GM21447 (cell line): ENCODE results near the gene SPNS3.
A peak's percentile ranks its signal among the peaks of the same experiment; 100 is the strongest.

Source experiments
- ATAC-seq: cut with Tn5 transposase; IDR thresholded peaks from one replicate; pipeline ENCODE4 v1.9.1; 2021; ENCODE audit not compliant: unreplicated experiment

SPNS3 gene, protein sequence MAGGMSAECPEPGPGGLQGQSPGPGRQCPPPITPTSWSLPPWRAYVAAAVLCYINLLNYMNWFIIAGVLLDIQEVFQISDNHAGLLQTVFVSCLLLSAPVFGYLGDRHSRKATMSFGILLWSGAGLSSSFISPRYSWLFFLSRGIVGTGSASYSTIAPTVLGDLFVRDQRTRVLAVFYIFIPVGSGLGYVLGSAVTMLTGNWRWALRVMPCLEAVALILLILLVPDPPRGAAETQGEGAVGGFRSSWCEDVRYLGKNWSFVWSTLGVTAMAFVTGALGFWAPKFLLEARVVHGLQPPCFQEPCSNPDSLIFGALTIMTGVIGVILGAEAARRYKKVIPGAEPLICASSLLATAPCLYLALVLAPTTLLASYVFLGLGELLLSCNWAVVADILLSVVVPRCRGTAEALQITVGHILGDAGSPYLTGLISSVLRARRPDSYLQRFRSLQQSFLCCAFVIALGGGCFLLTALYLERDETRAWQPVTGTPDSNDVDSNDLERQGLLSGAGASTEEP

DNA sequence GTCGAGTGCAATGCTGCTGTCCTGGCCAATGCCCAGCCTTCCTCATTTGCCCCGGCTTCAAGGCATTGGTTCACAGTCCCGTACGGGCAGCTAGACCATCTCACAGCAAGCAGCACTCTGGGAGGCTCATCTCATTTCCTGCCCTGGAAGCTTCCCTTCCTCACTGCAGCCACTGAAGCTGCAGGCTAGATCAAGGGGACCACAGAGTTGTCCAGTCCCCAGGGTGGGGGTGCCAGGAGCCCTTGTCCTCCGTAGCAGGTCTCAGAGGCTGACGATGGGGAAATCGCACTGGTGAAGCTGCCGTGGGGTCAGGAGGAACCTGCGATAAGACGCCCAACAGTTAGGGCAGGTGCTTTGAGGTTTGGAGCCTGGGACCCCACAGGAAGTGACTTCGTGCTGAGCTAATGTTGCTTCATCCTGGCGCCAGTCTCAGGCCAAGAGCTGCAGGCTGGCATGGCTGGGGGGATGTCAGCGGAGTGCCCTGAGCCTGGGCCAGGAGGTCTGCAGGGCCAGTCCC is at the start of gene SPNS3:
Gene SPNS3 (plus strand): TSS at position 426 of the 517 bp plus-strand sequence. CDS start 28 bp downstream, at position 454.
- ATAC-seq = no peak

DNA sequence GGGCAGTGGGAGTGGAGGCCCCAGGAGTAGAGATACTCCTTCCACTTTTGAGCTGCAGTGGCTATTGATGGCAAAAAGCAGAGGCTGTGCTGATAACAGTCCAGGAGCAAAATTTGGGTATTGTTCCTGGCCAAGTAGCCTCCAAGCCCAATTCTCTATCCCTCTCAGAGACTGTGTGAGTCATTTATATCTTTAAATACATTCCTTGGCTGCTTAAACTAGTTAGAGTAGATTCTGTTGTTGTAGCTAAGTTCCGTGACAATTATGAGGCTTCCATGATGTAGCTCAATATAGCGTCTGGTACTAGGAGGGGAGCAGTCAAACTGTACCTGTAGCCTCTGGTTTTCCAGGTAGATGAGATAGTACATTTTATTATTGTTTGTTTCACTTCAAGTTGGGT is 47.3 kb upstream of the SPNS3 start:
- no peak for ATAC-seq

DNA sequence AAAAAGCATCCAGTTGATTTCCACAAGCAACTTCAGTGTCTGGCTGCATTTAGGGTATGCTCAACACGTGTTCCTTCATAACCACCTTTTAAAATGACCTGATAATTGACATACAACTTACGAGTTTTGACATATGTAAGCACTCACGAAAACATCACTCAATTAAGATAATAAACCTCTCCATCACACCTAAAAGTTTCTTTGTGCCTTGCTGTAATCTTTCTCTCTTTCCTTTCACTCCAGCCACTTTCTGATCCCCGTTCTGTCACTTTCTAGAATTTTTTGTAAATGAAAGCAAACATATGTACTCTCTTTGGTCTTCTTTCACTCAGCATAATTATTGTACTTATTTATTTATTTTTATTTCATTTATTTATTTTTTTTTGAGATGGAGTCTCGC is 46.6 kb upstream of the SPNS3 start:
- no peak for ATAC-seq

DNA sequence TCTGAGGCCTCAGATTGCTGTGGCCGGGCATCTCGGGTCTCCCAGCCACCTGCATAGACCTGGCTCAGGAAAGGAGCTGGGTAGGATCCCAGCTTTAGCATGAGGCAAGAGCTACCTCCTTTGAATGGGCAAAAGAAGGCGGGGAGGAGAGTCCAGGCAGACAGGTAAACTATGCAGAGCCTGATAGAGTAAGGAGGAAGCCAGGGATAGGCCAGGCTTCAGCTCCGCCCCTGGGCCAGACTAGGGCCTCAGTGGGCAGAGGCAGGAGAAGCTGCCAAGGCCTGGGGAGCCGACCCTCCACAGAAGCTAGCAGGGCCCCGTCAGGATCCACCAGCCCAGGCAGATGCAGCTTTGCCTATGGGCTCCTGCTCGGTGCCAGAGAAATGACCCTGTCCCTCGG is 44.7 kb upstream of the SPNS3 start:
- ATAC-seq = no peak

DNA sequence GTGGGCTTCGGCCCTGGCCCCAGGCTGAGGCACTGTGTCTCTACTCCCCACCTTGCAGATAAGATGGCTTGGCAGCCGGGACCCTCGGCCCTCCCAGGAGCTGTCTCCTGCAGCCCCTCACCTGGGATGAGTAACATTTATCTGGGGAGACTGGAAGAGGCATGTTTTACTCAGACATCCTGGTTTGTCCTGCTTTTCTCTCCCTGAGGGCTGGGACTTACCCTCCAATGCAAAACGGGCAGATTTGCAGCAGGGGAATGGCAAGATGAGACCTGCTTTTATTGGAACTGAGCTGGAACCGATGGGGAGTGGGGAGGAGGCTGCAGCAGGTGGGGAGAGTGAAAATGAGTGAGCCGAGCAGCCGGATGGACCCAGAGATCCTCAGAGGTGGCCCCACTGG is 39.9 kb upstream of the SPNS3 start:
- no peak for ATAC-seq

DNA sequence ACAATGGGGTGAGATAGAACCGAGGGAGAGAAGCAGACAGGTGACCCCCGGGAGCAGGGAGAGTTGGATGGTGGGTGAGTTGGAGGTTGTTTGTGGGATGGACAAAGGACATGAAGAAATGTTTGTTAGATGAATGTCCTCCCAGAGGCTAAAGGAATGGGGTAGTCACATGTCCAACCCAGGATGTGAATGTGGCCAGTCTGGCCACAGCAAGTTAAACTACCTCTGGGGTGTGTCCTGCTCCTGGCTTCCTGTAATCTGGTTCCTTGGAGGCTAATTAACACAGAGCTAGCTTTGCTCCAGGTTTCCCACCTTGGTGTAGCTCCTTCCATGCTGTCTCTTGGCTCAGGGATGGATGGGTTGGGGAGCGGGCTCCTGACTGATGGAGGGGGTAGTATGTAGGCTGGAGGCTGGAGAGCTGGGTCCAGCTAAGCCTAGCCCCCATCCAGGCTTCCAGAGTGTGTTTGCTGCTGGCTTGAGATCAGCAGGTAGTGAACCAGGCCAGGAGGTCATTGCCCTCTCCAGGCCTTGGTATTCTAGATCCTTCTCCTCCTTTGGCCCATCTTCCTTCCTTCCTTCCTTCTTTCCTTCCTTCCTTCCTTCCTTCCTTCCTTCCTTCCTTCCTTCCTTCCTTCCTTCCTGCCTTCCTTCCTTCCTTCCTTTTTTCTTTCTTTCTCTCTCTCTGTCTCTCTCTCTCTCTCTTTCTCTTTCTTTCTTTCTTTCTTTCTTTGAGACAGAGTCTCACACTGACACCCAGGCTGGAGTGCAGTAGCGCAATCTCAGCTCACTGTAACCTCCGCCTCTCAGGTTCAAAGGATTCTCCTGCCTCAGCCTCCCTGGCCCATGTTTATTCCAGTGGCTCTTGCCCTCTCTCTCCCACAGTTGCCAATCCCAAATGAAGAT is 39.3 kb upstream of the SPNS3 start:
- no peak for ATAC-seq

DNA sequence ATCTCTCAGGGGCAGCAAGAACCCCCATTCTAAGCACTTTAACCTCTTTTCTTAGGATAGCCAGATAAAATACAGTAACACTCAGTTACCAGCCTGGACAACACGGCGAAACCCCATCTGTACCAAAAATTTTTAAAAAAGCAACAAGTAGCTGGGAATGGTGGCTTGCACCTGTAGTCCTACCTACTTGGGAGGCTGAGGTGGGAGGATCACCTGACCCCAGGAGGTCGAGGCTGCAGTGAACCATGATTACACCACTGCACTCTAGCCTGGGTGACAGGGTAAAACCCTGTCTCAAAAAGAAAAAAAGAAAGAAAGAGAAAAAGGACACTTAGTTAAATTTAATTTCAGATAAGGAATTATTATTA is 38.6 kb upstream of the SPNS3 start:
- ATAC-seq = no peak

DNA sequence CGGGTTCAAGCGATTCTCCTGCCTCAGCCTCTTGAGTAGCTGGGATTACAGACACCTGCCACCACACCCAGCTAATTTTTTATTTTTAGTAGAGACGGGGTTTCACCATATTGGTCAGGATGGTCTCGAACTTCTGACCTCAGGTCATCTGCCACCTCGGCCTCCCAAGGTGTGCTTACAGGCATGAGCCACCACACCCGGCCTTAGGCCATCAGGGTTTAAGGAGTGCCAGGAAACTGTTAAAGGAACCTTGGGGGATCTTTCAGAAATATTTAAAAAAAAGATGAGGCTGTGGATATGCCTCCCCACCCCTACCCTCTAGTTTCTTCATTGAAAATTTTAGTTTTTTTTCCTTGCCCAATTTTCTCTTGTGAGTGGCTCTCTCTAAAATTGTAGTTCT is 35.9 kb upstream of the SPNS3 start:
- no peak for ATAC-seq

DNA sequence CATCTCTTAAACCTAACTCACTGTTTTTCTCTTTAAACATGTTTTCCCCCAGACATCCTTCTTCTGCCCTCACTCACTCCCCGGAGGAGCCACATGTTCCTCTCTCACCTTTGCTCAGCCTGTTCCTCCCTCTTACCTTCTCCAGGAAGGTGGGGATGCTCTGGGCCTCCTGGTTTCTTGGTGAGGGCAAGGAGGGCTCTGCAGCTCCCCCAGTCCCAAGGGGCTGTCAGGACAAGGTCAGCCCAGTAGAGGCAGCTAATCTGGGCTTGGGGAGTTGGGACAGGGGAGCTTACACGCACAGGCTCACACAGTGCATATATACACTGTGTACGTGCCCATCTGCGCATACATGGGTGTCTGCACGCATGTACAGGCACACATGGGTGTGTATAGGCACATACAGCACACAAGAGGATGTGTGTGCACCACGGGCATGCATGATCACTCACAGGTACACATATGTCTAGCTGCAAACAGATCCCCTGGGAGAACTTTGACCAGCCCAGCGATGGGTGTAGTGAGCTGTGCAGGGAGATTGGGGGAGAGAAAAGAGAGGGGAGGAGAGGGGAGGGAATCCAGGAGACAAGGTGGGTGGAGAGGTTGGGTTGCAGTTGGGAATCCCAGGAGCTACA is 28.6 kb upstream of the SPNS3 start:
- ATAC-seq = no peak

DNA sequence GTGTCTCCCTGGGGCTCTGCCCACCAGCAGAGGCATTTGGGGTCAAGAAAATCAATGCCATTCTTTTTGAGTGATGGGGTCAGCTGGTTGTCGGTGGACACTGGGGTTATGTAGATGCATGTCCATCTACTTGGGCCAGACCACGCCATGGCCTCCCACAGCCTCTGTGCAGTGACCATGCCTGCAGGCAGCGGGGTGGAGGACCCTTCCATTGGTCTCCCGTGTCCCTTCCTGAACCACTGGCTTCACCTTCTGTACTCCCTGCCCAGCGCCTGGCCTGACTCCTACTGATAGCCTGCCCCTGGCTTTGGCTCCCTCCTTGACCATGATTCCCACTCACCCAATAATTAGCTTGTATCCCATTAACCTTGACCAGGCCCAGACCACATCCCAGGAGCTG is 28.0 kb upstream of the SPNS3 start:
- ATAC-seq = no peak

DNA sequence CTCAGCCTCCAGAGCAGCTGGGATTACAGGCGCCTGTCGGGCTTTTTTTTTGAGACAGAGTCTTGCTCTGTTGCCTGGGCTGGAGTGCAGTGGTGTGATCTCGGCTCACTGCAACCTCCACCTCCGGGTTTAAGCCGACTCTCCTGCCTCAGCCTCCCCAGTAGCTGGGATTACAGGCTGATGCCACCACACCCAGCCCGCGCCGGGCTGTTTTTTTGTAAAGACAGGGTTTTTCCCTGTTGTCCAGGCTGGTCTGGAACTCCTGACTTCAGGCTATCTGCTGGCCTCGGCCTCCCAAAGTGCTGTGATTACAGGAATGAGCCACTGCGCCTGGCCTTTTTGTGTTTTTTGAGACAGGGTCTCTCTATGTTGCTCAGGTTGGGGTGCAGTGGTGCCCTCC is 27.4 kb upstream of the SPNS3 start:
- ATAC-seq = no peak

DNA sequence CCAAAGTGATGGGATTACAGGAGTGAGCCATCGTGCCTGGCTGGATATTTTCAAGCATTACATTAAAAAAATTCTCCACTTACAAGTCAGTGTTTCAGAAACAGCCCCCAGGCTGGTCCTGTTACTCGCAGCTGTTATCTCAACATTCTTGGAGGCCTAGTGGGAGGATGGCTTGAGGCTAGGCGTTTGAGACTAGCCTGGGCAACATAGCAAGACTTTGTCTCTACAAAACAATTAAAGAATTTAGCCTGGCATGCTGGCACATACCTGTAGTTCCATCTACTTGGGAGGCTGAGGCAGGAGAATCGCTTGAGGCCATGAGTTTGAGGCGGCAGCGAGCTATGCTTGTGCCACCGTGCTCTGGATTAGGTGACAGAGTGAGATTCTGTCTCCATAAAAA is 26.5 kb upstream of the SPNS3 start:
- ATAC-seq = no peak

DNA sequence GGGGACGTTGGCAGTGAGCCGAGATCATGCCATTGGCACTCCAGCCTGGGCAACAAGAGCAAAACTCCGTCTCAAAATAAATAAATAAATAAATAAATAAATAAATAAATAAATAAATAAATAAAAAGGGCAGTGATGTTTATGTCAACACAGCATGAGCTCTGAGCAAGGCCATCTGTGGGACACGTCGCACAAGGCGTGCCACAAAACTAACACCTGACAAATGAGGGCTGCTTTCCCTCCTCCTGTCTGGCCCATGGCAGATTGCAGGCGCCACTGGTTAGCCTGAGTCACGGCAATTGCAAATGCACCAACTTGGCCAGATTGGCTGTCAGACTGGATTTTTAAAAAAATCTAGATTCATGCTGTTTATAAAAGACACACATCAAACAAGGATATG is 25.9 kb upstream of the SPNS3 start:
- no peak for ATAC-seq

DNA sequence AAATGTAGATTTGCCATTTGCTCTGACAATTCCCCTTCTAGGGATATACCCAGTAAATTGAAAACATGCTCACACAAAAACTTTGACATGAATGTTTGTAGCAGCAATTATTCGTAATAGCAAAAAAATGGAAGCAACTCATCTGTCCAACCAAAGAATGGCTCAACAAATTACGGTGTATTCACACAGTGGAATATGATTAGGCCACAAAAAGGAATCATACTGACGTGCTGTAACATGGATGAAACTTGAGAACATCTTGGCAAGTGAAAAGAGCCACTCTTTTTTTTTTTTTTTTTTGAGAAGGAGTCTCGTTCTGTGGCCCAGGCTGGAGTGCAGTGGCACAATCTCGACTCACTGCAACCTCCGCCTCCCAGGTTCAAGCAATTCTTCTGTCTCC is 24.1 kb upstream of the SPNS3 start:
- ATAC-seq = no peak

DNA sequence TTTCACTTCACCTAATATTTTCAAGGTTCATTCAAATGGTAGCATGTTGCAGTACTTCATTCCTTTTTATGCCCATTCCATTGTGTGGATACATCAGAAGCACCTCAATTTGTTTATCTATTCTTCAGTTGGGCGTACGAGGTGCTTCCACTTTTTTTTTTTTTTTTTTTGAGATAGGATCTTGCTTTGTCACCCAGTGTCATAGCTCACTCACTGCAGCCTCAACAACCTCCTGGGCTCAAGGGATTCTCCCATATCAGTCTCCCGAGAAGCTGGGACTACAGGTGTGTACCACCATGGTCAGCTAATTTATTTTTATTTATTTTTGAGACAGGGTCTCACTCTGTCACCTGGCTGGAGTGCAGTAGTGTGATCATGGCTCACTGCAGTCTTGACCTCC is 22.5 kb upstream of the SPNS3 start:
- ATAC-seq = no peak

DNA sequence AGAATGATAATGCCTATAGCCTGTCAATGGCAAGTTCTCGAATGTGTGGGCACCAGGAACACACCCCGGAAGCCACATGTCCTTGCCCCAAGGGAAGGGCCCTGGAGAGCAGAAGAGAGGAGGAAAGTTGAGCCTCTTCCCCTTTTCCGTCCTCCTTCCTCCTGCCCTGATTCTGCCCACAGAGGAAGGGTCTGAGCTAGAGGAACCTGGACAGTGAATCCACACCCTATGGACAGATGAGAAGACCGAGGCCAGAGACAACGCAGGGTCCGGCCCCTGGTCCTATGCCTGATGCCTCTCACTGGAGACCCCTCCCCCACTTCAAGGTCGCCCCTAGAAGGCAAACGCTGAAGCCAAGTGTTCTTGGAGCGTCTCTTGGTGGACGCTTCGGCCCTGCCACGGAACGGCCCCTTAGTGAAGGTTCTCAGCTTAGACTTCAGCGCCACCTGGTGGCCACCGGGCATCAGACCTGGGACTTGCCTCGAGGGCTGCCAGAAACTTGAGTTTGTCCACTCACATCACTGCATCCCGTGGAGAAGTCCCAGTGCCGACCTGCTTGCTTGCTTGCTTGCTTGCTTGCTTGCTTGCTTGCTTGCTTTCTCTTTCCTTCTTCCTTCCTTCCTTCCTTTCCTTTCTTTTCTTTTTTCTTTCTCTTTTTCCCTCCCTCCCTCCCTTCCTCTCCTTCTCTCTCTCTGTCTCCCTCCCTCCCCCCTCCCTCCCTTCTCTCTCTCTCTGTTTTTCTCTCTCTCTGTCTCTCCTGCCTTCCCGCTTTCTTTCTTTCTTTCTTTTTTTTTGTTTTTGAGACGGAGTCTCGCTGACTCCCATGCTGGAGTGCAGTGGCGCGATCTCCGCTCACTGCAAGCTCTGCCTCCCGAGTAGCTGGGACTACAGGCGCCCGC is 20.6 kb upstream of the SPNS3 start:
- ATAC-seq = peak; percentile 73

DNA sequence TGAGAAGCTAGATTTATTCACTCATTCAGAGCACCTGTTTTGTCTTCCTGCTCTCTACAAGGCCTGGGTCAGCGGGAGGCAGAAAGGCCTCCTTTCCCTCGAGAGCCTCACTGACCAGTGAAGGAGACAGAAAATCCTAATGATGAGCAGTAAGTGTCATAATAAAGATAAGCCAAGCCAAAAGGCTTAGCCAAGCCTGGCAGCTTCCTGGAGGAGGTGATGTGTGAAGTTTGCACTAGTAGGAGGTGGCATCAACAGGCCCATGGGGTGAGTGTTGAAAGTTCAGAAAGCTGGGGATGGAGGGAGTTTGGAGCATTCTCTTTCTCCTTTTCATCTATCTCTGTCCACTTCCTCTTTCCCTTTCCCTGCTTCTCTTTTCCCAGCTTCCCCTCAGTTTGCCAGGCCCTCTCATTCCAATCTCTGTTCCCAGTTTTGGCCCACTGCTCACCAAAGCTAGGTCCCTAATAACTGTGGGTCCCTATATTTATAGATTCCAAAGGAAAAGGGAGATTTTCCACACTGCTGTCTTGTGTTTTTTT is 16.5 kb upstream of the SPNS3 start:
- no peak for ATAC-seq

DNA sequence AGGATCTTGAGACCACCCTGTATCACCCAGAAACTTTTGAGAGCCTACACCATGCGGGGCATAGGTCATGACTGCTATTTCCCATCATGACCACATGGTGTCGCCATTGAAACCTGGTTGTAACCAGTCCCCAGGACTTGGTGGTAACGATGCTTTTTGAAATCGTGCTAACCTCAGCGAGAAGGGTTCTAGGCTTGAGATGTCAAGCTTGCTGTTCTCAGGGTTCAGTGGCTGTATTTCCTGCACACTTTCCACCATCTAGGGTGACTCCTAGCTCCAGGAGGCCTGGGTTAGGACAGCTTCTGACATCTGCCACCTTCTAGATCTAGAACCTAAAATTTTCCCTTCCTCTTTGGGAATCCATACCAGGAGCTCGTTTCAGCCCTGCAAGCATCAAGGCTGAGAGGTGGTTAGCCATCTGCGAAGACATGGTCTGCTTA is 13.0 kb upstream of the SPNS3 start:
- no peak for ATAC-seq

DNA sequence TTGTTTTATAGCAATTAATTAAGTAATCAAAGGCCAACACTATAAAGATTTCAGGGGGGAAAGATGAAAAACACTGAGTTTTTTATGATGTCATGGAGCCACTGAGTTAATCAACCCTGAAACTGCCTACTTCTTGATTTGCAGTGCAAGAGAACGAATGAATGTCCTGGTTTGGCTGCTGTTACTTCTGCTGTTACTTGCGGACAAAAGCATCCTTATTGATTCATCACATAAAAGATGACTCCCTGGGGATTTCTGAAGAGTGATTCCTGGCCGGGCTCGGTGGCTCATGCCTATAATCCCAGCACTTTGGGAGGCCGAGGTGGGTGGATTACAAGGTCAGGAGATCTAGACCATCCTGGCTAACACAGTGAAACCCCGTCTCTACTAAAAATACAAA is 10.9 kb upstream of the SPNS3 start:
- no peak for ATAC-seq

DNA sequence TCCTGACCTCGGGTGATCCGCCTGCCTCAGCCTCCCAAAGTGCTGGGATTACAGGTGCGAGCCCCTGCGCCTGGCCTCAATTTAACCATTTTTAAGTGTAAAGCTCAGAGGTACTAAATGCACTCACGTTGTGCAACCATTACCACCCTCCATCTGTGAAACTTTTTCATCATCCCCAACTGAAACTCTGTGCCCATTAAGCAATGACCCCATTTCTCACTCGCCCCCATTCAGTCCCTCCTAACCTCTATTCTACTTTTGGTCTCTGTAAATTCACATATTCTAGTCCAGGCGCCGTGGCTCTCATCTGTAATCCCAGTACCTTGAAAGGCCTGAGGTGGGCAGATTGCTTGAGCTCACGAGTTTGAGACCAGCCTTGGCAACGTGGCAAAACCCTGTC is 8.3 kb upstream of the SPNS3 start:
- ATAC-seq = no peak
